HG03095 (cell line): ENCODE measurements around the gene EID3.

ENCODE experiments used
- ATAC-seq: cut with Tn5 transposase; IDR thresholded peaks from one replicate; pipeline ENCODE4 v1.9.1; 2021; ENCODE audit warnings: moderate library complexity; ENCODE audit not compliant: unreplicated experiment

The EID3 gene

GRCh38 chr12:104333692-104334255, 30.2 kb downstream of the EID3 start:
- ATAC-seq = no peak

GRCh38 chr12:104334581-104334980, 31.0 kb downstream of the EID3 start:
- no peak for ATAC-seq

- ATAC-seq = no peak
Measured at GRCh38 chr12:104336115-104336514, 32.6 kb downstream of the EID3 start.

- no peak for ATAC-seq
Measured at GRCh38 chr12:104337030-104337558, 33.6 kb downstream of the EID3 start.

- no peak for ATAC-seq
Measured at GRCh38 chr12:104339663-104340062, 36.1 kb downstream of the EID3 start.

- no peak for ATAC-seq
Measured at GRCh38 chr12:104340177-104340576, 36.6 kb downstream of the EID3 start.

GRCh38 chr12:104340925-104341611, 37.5 kb downstream of the EID3 start:
- no peak for ATAC-seq

- ATAC-seq = no peak
Measured at GRCh38 chr12:104342147-104342546, 38.6 kb downstream of the EID3 start.

- ATAC-seq = no peak
Measured at GRCh38 chr12:104342635-104343249, 39.2 kb downstream of the EID3 start.

GRCh38 chr12:104344682-104345081, 41.1 kb downstream of the EID3 start:
- ATAC-seq = no peak

- no peak for ATAC-seq
Measured at GRCh38 chr12:104345234-104346066, 41.9 kb downstream of the EID3 start.

- ATAC-seq = no peak
Measured at GRCh38 chr12:104347374-104348075, 44.0 kb downstream of the EID3 start.

- no peak for ATAC-seq
Measured at GRCh38 chr12:104348283-104348993, 44.9 kb downstream of the EID3 start.

GRCh38 chr12:104348994-104349494, 45.5 kb downstream of the EID3 start:
- no peak for ATAC-seq

- no peak for ATAC-seq
Measured at GRCh38 chr12:104350211-104351056, 46.9 kb downstream of the EID3 start.

GRCh38 chr12:104351057-104351983, 47.8 kb downstream of the EID3 start:
- no peak for ATAC-seq

GRCh38 chr12:104352106-104352713, 48.7 kb downstream of the EID3 start:
- no peak for ATAC-seq
